HEK293T (cell line): ENCODE data around the gene POLR1D.

Experiments used
- BHLHE40 ChIP-seq: fragments of 450-650 bp; IDR thresholded peaks from 2 replicates; pipeline ENCODE4 v1.6.1; 2016; ENCODE audit warnings: mild to moderate bottlenecking, moderate library complexity, borderline replicate concordance
- ELF4 ChIP-seq: fragments of 450-650 bp; IDR thresholded peaks from 2 replicates; pipeline ENCODE4 v1.6.1; 2017; ENCODE audit warnings: antibody characterized with exemption
- FOXA1 ChIP-seq: fragments of 450-650 bp; IDR thresholded peaks from 2 replicates; pipeline ENCODE4 v1.6.1; 2016; ENCODE audit warnings: mild to moderate bottlenecking
- FOXM1 ChIP-seq: fragments of 450-650 bp; IDR thresholded peaks from 2 replicates; pipeline ENCODE4 v1.6.1; 2017; ENCODE audit warnings: mild to moderate bottlenecking, borderline replicate concordance

DNA sequence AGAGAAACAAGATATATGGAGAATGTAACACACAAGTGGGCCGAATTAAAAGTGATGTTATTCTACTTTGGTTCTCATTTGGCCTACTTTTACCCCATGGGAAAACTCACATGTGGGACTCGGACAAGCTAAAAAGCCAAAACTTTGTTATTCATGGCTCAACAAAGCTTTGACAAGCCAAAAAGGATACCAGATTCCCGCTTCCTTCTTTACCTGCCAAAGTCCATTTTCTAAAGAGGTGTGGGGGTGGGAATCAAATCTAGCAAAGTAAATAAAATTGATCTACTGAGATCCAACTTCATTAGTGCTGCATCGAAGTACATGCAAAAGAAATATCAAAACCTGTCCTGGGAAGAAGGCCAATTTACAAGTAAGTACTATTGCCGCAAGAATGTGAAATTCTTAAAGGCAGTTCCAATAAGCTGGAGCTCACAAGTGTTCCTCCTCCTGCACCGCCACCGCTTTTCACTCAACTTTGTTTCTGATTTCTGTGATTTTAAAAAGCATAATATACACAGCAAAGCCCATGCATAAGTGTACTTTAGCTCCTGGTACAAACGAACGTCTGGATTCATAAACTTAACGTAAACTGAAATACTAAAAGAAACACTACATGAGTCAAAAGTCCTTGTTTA lies 2.5 kb upstream of the POLR1D start:
- no peak for TF ChIP-seq FOXM1
- TF ChIP-seq FOXA1 = no peak
- no peak for TF ChIP-seq BHLHE40
- TF ChIP-seq ELF4 = no peak
